GM18951 (cell line): ENCODE data around the gene GNG8.

Source experiments
- POLR2A ChIP-seq: IDR thresholded peaks from 4 replicates; pipeline ENCODE4 v1.6.1; 2011; ENCODE audit warnings: mild to moderate bottlenecking; ENCODE audit not compliant: insufficient read length, insufficient read depth; ENCODE audit errors: extremely low read depth
- in situ Hi-C: fragments of 300-500 bp; cut with MboI; formaldehyde crosslinking; loops from one replicate; pipeline ENCODE4 v1.12.0; 2022; ENCODE audit warnings: low sequenced_read_pairs, mixed read lengths, inconsistent platforms; ENCODE audit not compliant: unreplicated experiment

GNG8 gene

GRCh38 chr19:46599716-46600373 is 36.2 kb downstream of the GNG8 start:
- TF ChIP-seq POLR2A = no peak
- in situ Hi-C loops = no loop called here

GRCh38 chr19:46598372-46598917 is 37.6 kb downstream of the GNG8 start:
- in situ Hi-C loops = no loop called here

DNA sequence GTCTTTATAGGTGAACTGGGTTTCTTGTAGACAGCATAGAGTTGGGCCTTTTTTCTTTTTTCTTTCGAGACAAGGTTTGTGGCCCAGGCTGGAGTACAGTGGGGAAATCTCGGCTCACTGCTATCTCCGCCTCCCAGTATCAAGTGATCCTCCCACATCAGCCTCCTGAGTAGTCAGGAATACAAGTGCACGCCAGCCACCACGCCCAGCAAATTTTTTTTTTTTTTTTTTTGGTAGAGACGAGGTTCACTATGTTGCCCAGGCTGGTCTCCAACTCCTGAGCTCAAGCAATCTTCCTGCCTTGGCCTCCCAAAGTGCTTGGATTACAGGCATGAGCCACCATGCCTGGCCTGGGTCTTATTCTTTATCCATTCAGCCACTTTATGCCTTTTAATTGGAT is 40.0 kb downstream of the GNG8 start:
- in situ Hi-C loops = no loop called here
- TF ChIP-seq POLR2A = no peak

More at GRCh38 chr19:46598372-46598917, 37.6 kb downstream of the GNG8 start:
- TF ChIP-seq POLR2A = no peak

DNA sequence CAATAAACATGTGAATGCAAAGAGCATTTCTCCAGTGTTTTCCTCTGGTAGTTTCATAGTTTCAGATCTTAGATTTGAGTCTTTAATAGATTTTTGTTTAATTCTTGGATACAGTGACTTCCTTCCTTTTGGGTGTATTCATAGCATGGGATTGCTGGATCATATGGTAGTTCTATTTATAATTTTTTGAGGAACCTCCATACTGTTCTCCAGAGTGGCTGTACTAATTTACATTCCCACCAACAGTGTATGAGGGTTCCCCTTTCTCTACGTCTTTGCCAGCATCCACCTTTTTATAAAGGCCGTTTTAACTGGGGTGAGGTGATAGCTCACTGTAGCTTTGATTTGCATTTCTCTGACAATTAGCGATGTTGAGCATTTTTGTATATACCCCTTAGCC is 44.1 kb downstream of the GNG8 start:
- in situ Hi-C loops = no loop called here
- no peak for TF ChIP-seq POLR2A

DNA sequence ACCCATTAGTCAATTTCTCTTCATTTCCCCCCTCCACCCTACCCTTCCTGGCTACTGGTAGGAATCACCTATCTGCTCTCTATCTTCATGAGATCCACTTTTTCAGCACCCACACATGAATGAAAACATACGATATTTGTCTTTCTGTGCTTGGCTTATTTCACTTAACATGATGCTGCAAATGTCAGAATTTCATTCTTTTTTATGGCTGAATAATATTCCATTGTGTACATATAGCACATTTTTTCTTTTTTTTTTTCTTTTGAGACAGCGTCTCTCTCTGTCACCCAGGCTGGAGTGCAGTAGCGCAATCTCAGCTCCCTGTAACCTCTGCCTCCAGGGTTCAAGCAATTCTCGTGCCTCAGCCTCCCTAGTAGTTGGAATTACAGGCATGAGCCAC is 44.7 kb downstream of the GNG8 start:
- in situ Hi-C loops = no loop called here
- no peak for TF ChIP-seq POLR2A

GRCh38 chr19:46587861-46588260 is 48.1 kb downstream of the GNG8 start:
- in situ Hi-C loops = no loop called here
- TF ChIP-seq POLR2A = no peak

DNA sequence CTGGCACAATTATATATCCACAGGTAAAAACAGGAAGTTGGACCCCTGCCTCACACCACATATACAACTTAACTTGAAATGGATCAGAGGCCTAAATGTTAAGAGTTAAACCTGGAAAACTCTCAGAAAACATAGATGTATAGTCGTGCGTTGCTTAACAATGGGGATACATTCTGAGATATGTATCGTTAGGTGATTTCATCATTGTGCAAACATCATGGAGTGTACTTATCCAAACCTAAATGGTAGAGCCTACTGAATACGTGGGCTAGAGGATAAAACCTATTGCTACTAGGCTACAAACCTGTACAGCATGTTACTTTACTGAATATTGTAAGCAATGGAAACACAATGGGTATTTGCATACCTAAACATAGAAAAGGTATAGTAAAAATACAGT is 49.7 kb downstream of the GNG8 start:
- in situ Hi-C loops = no loop called here
- no peak for TF ChIP-seq POLR2A

- in situ Hi-C loops = no loop called here
- no peak for TF ChIP-seq POLR2A
Observed at GRCh38 chr19:46585539-46585938, 50.5 kb downstream of the GNG8 start.
